GM21423 (cell line): ENCODE results near the gene NEK7.
"Not testable (repeated sequence)": the region's sequence is repeated elsewhere in the genome, so short reads cannot be mapped to it uniquely, and the experiment has no call there.

Source experiments
- ATAC-seq: cut with Tn5 transposase; IDR thresholded peaks from one replicate; pipeline ENCODE4 v1.9.1; 2021; ENCODE audit warnings: mild to moderate bottlenecking, moderate library complexity; ENCODE audit not compliant: unreplicated experiment

The NEK7 gene

GRCh38 chr1:198201956-198202784 is 45.4 kb downstream of the NEK7 start:
- peak; percentile 85 for ATAC-seq

DNA sequence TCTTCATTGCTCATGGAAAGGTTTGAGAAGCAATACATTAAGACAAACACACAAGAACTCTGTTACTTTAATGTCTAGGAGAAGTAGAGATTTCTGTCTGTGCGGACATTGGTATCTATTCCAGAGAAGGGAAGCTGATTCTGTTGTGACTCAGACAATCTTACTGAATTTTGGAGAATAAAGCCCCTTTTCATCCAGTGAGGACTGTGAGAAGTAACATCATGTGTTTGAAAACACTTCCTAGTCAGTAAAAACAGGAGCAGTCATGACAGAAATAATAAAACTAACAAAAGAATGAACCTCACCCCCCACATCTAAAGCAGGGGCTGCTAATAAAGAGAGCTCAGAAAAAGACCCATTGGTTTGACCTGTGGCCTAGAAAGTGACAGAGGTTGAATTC is 46.6 kb downstream of the NEK7 start:
- ATAC-seq, result no peak

DNA sequence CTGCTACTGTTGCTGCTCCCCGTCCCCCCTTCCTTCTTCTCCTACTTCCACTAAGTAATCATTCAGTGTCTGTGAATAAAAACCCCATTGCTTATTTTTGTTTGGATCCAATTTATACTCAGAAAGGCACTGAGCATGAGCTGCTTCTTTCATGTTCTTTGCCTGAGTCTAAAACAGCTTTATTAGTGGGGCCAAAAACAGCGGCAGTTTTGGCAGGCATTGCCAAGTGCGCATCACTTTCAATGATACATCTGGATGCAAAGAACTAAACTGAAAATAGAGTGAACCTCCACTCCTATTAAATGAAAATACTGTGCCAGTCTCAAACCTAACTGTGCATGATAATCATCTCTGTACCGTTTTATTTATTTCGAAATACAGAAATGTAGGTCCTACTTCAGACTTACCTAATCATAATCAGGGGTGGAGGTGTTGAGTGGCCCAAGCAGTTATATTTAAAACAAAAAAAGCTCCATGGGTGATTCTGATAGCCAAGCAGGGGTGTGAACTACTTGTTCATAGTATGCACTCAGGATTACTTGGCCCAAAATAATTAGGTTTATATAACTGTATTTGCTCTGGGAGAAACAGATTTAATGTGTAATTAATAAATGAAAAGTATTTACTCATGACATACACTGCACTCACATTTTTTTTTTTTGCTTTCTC is 48.4 kb downstream of the NEK7 start:
- no peak for ATAC-seq

GRCh38 chr1:198206292-198206691 is 49.5 kb downstream of the NEK7 start:
- ATAC-seq, result no peak

DNA sequence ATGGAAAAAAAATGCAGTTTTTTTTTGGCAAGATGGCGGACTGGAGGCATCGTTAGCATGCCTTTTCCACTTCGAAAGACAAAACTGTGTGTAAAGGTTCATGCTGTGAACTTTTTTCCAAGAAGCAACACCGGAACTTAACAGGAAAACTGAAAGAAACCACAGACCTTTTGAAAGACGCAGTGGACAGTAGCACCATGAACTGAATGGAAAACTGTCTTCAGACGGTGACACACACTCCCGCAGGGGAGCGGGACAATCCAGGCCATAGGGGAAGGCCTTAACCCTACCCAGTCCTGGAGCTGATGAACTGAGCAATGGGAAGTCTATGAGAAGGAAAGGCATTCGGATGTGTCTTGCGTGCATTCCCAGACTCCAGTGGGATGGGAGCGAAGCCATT is 54.9 kb downstream of the NEK7 start:
- no peak for ATAC-seq

DNA sequence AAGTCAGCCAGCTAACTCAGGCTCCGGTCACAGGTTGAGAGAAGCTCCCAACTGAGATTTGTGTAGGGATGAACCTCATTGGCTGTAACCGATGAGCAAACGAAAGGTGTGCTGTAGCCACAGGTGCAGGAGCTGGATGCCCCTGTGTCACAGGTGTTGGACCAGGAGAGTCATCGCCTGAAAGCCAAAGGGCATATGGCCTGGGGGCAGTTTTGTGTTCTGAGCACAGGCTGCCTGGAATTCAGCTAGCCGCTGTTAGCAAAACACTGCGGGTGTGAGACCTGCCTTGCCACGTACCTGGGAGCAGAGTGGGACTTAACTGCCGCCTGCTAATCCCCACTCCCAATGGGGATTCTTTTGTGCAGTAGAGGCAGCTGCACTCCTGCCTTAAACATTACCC is 55.3 kb downstream of the NEK7 start:
- ATAC-seq, result no peak

DNA sequence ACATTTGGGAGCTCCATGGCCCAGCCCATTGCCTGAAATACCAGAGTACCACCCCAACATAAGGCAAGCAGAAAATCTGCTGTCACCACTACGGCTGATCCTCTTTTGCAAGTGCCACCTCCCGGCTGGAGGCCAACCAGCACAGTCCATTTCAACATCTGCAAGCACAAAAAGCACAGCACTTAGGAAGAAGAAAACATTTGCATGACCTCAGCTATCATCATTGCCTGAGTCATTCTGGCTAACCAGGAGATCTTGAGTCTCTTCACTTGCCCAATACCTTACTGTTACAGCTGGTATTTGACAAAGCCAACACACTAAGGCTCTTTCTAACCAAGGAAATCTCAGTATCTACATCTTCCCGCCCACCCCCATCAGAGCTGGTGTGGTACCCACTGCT is 55.9 kb downstream of the NEK7 start:
- ATAC-seq, result no peak

DNA sequence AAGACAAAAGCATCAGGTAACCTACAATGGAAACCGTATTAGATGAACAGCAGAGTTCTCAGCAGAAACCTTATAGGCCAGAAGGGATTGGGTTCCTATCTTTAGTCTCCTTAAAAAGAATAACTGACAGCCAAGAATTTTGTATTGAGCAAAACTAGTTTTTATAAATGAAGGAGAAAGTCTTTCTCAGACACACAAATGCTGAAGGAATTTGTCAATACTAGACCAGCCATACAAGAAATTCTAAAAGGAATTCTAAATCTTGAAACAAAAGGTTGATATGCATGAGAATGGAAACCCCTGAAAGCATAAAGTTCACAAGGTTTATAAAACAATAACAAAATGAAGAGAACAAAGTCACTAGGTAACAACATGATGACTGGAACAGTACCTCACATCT is 58.1 kb downstream of the NEK7 start:
- ATAC-seq, result no peak

GRCh38 chr1:198220428-198220827 is 63.6 kb downstream of the NEK7 start:
- ATAC-seq, result no peak

- not testable (repeated sequence) for ATAC-seq
Observed at GRCh38 chr1:198227010-198227409, 70.2 kb downstream of the NEK7 start.

DNA sequence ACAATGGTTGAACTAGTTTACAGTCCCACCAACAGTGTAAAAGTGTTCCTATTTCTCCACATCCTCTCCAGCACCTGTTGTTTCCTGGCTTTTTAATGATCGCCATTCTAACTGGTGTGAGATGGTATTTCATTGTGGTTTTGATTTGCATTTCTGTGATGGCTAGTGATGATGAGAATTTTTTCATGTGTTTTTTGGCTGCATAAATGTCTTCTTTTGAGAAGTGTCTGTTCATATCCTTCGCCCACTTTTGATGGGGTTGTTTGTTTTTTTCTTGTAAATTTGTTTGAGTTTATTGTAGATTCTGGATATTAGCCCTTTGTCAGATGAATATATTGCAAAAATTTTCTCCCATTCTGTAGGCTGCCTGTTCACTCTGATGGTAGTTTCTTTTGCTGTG is 70.7 kb downstream of the NEK7 start:
- ATAC-seq, result not testable (repeated sequence)

DNA sequence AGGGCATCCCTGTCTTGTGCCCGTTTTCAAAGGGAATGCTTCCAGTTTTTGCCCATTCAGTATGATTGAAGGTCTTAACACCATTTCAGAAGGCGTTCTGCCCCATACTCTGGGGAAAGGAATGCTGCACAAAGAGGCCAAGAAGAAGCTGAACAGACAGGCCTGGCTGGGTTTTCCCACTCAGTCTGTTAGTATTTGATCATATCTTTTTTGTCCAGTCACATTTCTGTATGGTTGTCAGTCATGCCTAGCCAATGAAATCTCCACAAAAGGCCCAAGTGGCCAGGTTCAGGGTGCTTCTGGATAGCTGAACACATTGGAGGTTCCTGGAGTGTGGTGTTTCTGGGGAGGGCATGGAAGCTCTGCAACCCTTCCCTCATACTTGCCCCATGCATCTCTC is 72.1 kb downstream of the NEK7 start:
- ATAC-seq, result no peak

DNA sequence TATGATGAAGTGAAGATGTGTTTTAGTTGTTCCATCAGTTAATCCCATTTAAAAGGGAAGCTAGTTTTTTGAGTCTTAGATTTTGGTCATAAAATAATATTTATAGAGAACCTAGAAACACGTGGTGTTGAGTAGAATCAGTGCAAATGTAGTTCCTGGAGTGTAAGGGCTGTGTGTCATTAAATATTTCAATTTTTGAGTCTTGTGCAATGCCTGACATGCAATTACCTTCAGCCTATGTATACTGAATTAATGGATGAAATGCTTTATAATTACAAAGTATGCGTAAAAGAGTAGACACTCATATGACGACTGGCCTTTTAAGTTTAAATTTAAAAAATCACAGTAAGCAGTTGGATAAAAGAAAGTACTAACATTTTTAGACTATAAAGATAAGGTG is 75.0 kb downstream of the NEK7 start:
- no peak for ATAC-seq

DNA sequence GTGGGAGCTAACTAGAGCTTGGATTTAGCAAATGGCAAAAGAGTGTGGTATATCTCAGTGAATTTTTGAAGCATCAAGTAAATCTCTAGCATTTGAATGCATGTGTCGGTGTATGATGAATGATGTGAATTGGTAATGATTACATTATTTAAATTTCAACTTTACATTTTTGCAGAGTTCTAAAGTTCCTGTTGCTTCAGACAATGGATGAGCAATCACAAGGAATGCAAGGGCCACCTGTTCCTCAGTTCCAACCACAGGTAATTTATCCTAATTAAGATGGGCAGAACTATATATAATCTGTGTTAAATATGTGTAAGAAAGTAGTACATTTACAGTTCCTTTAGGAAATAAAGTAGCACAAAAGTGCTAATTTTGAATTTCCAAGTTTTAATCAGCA is 75.6 kb downstream of the NEK7 start:
- ATAC-seq, result no peak

GRCh38 chr1:198232940-198233675 is 76.3 kb downstream of the NEK7 start:
- ATAC-seq, result no peak

DNA sequence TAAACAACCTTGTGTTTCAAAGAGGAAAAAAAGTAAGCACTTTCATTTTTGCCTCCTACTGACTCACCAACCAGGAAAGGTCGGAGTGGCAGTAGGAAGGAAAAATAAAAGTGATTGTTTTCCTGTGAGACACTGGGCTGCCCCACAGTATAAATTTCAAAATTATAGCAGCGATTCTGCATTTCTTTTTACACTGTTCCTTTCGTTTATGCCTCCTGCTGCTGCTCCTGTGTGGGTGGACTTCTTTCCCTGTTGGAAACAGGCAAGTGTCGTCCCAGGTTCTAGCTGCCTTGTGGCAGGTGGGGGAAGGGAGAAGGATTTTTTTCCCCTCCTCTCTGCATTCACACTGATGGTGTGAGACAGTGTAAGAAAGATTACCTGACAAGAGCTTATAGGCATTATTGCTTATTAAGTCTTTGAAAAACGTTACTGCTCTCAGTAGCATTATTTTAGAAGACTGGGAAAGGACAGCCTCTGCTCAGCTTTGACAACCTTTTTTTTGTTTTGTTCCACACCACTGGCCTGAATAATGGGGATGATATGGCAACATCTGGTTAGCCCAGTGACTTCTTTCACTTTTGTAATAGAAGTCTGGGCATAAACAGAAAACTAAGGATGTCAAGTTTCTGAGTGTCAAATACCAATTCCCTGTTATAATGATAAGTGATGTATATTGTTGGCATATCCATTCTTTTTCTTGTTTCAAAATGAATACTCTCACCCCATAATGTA is 77.9 kb downstream of the NEK7 start:
- peak; percentile 51 for ATAC-seq

- peak; percentile 39 for ATAC-seq
Observed at GRCh38 chr1:198238121-198238520, 81.3 kb downstream of the NEK7 start.

- ATAC-seq, result no peak
Observed at GRCh38 chr1:198241553-198241952, 84.8 kb downstream of the NEK7 start.

DNA sequence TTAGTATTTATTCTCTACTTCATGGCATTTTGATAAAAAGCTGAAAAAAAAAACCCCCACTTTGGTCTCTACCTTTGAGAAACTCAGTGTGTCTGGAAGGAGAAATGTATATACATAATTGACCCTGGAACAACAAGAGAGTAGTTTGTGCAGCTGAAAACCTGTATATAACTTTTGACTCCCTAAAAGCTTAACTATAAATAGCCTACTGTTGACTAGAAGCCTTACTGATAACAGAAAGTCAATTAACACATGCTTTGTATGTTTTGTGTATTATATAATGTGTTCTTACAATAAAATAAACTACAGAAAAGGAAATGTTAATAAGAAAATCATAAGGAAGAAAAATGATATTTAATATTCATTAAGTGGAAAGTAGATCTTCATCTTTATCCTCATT is 88.0 kb downstream of the NEK7 start:
- ATAC-seq, result no peak

DNA sequence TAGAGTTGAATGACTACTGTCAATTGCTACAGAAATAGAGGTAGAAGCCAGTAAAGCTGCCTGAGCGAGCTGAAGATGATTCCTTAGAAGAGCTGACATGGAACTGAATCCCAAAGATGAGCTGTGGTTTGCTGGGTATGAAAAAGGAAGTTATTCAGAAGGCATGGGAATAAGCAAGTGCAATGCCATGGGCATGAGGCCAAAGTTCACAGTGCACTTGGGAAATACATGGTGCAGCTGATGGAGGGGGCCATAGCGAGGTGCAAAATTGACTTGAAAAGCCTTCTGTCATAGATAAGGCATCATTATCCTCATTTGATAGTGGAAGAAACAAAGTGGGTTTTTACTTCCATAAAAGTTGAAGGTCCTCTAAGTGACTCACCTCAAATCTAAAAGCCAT is 88.6 kb downstream of the NEK7 start:
- ATAC-seq, result no peak

GRCh38 chr1:198246337-198246736 is 89.5 kb downstream of the NEK7 start:
- no peak for ATAC-seq
